ENCODE results near the gene CREB3L2. TPM values are rescaled to one million over a fixed set of nuclear protein-coding genes. Genes with fewer than 3 reads are reported as not detected.
A peak's percentile ranks its signal among the peaks of the same experiment; 100 is the strongest.
"Not testable (repeated sequence)": the region's sequence is repeated elsewhere in the genome, so short reads cannot be mapped to it uniquely, and the experiment has no call there.

The CREB3L2 gene
- total RNA-seq, 2 donors from 2014 or later = 32.9 to 33.6 TPM

DNA sequence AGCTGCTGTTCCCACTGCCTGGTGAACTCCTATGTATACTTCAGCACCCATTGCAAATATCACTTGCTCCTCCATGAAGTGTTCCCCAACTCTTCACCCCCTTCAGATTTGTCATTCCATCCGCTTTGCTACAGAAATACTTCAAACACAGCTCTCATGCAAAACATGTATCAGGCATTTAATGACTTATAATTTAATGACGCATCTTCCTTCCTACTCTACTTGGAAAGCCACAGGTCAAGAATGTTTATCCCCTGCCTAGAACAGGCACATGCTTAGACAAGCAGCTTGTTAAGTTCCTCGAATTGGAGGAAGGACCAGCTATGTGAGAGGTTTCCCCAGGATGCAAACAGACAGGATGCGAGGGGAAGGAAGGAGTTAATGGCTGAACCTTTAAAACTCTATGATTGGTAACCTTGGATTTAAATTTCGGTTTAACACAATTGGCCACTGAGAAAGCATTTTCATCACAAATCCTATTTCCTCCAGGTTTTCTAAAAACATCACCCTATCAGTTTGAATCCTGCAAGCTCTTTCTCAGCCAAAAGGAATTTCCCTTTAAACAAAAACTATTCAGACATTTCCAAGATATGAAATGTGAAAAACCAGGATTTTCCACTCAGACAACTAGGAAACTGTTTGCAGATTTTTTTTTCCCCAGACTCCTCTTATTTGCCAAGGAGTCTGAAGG is 11.5 kb downstream of the CREB3L2 start:
- Mint-ChIP-seq H3K4me3 (no peak overlapping the region), H3K27ac (no peak overlapping the region), H3K4me1 (peaks cover 25% of the 10 kb centered on the region), H3K27me3 (no peaks in the 10 kb centered on the region), H3K36me3 (ENCODE audit: low read depth) (peaks cover 2% of the 10 kb centered on the region)
- ATAC-seq (no peak), DNase-seq (no peak)
- H3K9me3 ChIP-seq (ENCODE audit: control insufficient read depth, low read length, poor library complexity, severe bottlenecking) = no peaks in the 10 kb centered on the region

DNA sequence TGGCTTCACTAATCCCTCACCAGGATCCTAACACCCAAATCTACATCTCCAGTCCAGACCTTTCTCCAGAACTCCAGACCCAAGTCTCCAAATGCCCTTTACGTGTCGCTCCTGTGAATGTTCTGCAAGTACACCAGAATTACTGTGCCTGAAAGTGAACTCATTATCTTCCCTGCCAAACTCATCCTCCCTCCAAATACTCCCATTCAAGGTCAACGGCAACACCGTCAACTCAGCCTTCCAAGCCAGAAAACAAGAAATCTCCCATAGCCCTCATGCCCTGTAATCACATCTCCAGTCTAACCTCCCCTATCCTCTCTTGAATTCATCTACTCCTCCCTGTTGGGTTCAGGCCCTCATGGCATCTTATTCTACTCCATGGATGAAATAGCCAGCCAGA is 12.3 kb downstream of the CREB3L2 start:
- H3K9me3 ChIP-seq (ENCODE audit: control insufficient read depth, low read length, poor library complexity, severe bottlenecking) = no peaks in the 10 kb centered on the region
- ATAC-seq (no peak), DNase-seq (no peak)
- Mint-ChIP-seq H3K36me3 (ENCODE audit: low read depth) (peaks cover 2% of the 10 kb centered on the region), H3K27me3 (no peaks in the 10 kb centered on the region), H3K4me1 (peaks cover 28% of the 10 kb centered on the region), H3K27ac (no peak overlapping the region), H3K4me3 (no peak overlapping the region)

DNA sequence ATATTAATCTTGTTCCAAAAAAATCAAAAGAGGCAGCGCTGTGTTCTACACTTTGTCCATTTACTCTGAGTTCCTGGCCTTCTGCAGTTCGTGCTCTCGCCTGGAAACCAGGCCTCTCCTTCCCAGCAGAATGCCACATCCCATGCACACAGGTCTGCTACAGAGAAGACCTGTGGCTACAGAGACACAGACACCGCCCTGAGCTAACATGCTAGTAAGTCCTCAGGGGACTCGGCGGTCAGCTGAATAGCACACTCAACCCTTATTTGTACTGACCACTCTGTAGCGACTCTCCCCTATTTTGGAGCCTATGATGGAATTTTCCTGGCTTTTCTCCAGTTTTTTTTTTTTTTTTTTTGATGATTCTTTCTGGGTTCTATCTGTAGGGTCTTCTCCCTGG is 12.8 kb downstream of the CREB3L2 start:
- no peaks in the 10 kb centered on the region for H3K9me3 ChIP-seq (ENCODE audit: control insufficient read depth, low read length, poor library complexity, severe bottlenecking)
- Mint-ChIP-seq H3K4me3 (no peak overlapping the region), H3K27me3 (no peaks in the 10 kb centered on the region), H3K36me3 (ENCODE audit: low read depth) (peaks cover 2% of the 10 kb centered on the region), H3K4me1 (peaks cover 28% of the 10 kb centered on the region), H3K27ac (no peak overlapping the region)
- DNase-seq (no peak), ATAC-seq (no peak)

DNA sequence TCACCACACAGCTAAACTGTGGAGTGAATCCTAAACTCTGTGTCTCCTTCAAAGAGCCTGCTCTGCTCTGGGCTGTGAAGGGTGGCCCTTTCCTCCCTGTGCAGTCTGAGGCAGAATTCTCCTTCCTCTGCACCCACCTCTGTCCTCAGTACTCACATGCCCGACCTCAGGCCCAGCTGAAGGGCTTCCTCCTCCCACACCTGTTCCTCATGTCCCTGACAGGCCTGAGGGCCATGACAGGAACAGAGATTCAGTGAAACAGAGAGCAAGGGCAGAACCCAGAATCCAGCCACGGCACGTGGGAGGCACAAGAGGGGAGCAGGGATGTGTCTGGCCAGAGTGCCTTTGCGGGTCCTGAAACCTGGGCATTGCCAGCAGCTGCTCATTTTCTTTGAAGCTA is 13.9 kb downstream of the CREB3L2 start:
- Mint-ChIP-seq H3K36me3 (ENCODE audit: low read depth) (no peaks in the 10 kb centered on the region), H3K27me3 (no peaks in the 10 kb centered on the region), H3K4me1 (peaks cover 20% of the 10 kb centered on the region), H3K27ac (no peak overlapping the region), H3K4me3 (no peak overlapping the region)
- ATAC-seq (no peak), DNase-seq (no peak)
- no peaks in the 10 kb centered on the region for H3K9me3 ChIP-seq (ENCODE audit: control insufficient read depth, low read length, poor library complexity, severe bottlenecking)

DNA sequence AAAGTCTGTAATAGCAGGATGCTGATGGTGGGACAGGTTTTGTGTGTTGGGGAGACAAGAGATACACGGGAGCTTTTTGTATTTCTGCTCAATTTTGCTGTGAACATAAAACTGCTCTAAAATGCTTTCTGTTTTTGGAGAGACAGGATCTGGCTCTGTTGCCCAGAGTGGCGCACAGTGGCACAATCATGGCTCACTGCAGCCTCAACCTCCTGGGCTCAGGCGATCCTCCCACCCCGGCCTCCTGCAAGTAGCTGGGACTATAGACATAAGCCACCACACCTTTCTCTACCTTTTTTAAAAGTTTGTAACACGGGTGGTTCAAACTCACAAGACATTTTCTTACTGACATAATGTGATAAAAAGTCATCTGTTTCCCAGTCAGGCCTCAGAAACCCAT is 14.3 kb downstream of the CREB3L2 start:
- peaks cover 16% of the 10 kb centered on the region for H3K4me1 Mint-ChIP-seq
- peak overlapping the region; percentile 53 for H3K27ac Mint-ChIP-seq
- H3K9me3 ChIP-seq (ENCODE audit: control insufficient read depth, low read length, poor library complexity, severe bottlenecking) = no peaks in the 10 kb centered on the region
- DNase-seq (no peak), ATAC-seq (no peak)
- no peaks in the 10 kb centered on the region for H3K27me3 Mint-ChIP-seq
- H3K4me3 Mint-ChIP-seq = no peak overlapping the region
- no peaks in the 10 kb centered on the region for H3K36me3 Mint-ChIP-seq (ENCODE audit: low read depth)

DNA sequence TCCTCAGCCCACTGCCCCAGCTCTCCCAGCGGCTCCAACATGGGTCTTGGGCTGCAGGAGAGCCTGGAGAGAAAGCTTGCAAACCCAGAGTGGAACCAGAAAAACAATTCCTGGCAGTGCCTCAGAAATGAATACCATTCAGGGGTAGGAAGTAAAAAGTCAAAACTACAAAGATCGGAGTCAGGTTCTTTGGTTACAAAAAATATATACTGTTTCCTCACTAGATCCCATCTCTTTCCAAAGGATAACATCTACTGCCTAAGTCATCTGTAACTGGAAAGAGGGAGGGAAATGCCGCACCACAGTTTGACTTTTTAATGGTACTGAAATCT is 14.9 kb downstream of the CREB3L2 start:
- Mint-ChIP-seq H3K4me1 (peaks cover 12% of the 10 kb centered on the region), H3K27me3 (no peaks in the 10 kb centered on the region), H3K36me3 (ENCODE audit: low read depth) (no peaks in the 10 kb centered on the region), H3K27ac (peak overlapping the region; percentile 53), H3K4me3 (no peak overlapping the region)
- no peaks in the 10 kb centered on the region for H3K9me3 ChIP-seq (ENCODE audit: control insufficient read depth, low read length, poor library complexity, severe bottlenecking)
- no peak for ATAC-seq
- no peak for DNase-seq

DNA sequence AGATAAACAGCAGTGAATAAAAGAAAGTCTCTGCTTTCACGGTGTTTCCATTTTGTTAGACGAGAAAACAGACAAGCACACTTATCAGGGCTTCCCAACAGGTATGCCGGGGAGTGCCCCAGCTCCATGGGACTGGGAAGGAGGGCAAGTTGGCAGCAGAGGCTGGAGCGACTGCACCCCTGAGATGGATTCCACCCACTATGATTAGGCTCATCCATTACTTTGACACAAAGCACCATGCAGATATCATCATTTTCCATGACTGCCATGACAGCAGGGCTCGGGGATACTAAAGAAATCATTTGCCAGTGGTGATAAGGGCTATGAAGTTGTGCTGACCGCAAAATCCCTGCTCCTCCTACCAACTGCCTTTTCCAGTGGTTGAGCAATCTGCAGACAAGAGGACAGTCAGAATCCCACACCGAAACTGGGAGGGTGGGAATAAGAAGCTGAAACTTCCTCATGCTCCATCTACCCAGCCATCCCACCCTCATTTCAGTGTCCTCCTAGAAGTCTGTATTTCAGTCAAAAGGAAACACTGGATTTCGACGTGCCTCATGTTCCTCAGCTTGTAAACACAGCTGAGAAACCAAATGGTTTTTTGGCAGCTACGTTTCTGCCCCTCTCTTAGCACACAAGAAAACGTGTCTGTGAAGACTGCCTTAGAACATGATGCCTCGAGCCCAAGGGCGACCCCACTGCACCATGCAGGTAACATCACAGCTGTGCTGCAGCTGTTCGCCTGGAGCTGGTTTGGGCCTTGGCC is 15.5 kb downstream of the CREB3L2 start:
- ATAC-seq = no peak
- Mint-ChIP-seq H3K4me3 (no peak overlapping the region), H3K4me1 (peaks cover 12% of the 10 kb centered on the region), H3K27ac (peak overlapping the region; percentile 53), H3K27me3 (no peaks in the 10 kb centered on the region), H3K36me3 (ENCODE audit: low read depth) (no peaks in the 10 kb centered on the region)
- H3K9me3 ChIP-seq (ENCODE audit: control insufficient read depth, low read length, poor library complexity, severe bottlenecking) = no peaks in the 10 kb centered on the region
- no peak for DNase-seq

DNA sequence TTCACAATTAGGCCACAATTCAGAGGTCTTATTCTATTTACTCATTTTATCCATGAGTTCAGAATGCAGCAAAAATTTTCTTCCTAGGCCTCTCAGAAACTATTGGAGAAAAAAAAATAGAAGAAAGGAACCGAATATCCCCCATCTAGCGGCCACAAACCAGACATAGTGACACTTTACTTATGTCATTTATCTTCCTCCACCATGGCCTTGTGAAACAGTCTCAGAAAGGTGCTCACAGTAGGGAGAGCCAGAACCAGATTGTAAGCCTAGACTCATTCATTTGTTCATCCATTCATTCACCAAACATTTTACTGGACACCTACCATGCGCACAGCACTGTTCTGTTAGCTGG is 16.0 kb downstream of the CREB3L2 start:
- peaks cover 2% of the 10 kb centered on the region for H3K36me3 Mint-ChIP-seq (ENCODE audit: low read depth)

DNA sequence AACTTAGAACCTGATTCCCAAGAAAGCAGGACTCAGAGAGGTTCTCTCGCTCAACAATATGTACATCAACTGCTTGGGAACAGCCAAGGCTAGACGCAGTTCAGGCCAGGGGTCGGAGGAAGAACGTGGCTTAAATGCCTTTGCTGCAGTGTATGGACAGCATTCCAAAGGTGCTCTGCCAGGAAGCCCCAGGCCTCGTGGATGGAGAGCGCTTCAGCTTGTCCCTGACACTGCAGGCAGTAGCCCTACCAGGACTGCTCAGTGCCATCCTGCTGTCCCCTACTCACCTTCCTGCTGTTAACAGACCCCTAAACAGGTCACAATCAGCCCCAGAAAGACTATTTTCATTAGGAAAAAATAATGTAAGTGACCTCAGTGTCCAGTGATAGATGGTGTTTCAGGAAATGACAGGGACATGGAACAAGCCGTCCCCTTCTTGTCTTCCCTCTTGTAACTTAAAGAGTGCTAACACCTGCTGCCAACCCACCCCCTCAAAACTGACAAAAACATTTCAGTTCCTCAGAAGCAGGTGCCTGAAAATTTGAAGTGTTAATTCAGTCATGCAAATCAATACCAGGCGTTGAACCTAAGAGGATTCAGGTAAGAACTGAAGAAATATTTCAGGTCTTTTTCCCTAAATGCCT is 16.5 kb downstream of the CREB3L2 start:
- no peaks in the 10 kb centered on the region for H3K9me3 ChIP-seq (ENCODE audit: control insufficient read depth, low read length, poor library complexity, severe bottlenecking)
- DNase-seq = no peak
- no peak overlapping the region for H3K4me3 Mint-ChIP-seq
- H3K27me3 Mint-ChIP-seq = no peaks in the 10 kb centered on the region
- ATAC-seq = peak; percentile 28
- peaks cover 14% of the 10 kb centered on the region for H3K4me1 Mint-ChIP-seq
- H3K27ac Mint-ChIP-seq = peak overlapping the region; percentile 37
- H3K36me3 Mint-ChIP-seq (ENCODE audit: low read depth) = peaks cover 2% of the 10 kb centered on the region

More for the DNA sequence above, 16.0 kb downstream of the CREB3L2 start:
- H3K4me1 Mint-ChIP-seq = peaks cover 14% of the 10 kb centered on the region
- H3K4me3 Mint-ChIP-seq = no peak overlapping the region
- H3K27ac Mint-ChIP-seq = no peak overlapping the region
- H3K9me3 ChIP-seq (ENCODE audit: control insufficient read depth, low read length, poor library complexity, severe bottlenecking) = no peaks in the 10 kb centered on the region
- ATAC-seq (peak; percentile 32), DNase-seq (no peak)
- no peaks in the 10 kb centered on the region for H3K27me3 Mint-ChIP-seq

DNA sequence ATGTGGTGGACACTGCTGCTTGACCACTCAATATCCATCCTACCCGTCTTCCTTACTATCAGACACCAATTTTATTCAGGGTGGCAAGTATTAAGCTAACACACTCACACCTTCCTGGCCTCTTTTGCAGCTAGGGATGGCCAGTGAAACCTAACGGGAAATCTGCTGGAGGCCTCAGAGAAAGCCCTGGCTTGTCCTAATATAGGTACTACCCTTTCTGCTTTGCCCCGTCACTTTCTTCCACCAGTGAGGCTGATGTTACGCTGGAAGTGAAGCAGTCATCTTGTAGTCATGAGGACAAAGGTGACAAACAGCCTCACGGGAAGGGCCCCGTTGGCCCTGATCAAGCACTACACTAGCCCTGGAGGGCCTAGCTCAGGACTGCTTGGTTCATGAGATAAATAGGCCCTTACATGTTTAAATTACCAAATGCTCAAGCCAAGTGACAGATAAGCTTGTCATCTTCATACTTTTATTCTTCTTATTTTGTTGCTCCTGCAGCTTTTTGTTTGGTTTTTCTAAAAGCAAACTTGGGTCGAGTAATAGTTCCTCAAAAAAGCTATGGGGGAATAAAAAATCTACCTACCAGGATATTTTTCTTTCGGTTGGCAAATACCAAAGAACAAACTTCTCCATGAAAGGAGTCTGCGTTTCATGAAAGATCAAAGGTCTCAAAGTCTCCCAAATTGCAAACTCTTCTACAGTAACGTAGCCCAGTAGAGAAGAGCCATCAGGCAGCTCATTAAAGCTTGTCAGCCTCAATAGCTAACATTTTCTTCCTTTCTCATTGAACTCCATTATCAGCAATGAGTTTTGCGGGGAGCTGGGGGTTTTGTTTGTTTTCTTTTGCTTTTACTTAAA is 17.5 kb downstream of the CREB3L2 start:
- H3K27ac Mint-ChIP-seq = peak overlapping the region; percentile 37
- ATAC-seq (no peak), DNase-seq (no peak)
- peaks cover 2% of the 10 kb centered on the region for H3K36me3 Mint-ChIP-seq (ENCODE audit: low read depth)
- H3K27me3 Mint-ChIP-seq = no peaks in the 10 kb centered on the region
- H3K9me3 ChIP-seq (ENCODE audit: control insufficient read depth, low read length, poor library complexity, severe bottlenecking) = no peaks in the 10 kb centered on the region
- H3K4me1 Mint-ChIP-seq = peaks cover 14% of the 10 kb centered on the region
- H3K4me3 Mint-ChIP-seq = no peak overlapping the region

DNA sequence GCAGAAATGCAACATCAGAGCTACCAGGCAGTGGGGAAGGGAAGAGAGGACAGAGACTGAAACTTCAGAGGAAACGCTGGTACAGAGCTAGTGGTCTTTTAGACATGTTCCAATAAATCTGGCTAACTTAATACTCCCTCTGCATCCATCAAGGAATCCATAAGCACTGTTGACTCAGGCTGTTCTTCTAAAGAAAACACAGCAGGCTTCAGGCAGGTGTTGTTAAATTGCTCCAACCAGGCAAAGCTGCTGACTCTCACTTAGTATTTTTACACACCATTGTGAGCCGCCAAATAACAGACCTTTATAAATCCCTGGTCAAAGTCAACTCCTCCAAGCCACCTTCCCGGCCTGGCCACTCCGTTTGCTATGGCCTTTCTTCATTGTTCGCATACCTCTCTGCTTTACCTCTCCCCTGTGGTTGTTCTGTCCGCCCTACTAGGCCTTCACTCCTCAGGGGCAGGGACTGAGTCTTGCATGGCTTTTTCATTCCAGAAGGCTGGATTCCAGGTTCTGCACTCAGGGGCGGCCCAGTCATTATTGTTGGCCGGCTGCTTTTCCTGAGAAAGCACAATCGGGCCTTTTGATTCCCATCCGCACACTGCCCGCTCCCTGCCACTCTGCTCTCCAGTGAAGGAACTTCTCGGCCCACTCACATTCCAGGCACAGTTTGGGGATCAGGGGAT is 18.4 kb downstream of the CREB3L2 start:
- no peak for DNase-seq
- H3K4me1 Mint-ChIP-seq = peaks cover 20% of the 10 kb centered on the region
- peaks cover 2% of the 10 kb centered on the region for H3K36me3 Mint-ChIP-seq (ENCODE audit: low read depth)
- ATAC-seq = no peak
- no peak overlapping the region for H3K27ac Mint-ChIP-seq
- H3K9me3 ChIP-seq (ENCODE audit: control insufficient read depth, low read length, poor library complexity, severe bottlenecking) = no peaks in the 10 kb centered on the region
- no peak overlapping the region for H3K4me3 Mint-ChIP-seq
- no peaks in the 10 kb centered on the region for H3K27me3 Mint-ChIP-seq

DNA sequence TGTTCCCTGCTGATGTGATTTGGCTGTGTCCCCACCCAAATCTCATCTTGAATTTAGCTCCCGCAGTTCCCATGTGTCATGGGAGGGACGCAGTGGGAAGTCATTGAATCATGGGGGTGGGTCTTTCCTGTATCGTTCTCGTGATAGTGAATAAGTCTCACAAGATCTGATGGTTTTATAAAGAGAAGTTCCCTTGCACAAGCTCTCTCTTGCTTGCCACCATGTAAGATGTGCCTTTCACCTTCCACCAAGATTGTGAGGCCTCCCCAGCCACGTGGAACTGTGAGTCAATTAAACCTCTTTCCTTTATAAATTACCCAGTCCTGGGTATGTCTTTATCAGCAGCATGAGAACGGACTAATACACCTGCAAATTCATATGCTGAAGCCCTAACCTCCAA is 19.5 kb downstream of the CREB3L2 start:
- H3K9me3 ChIP-seq (ENCODE audit: control insufficient read depth, low read length, poor library complexity, severe bottlenecking); DNase-seq; H3K36me3 Mint-ChIP-seq (ENCODE audit: low read depth); ATAC-seq; H3K27me3 Mint-ChIP-seq; H3K27ac Mint-ChIP-seq; H3K4me3 Mint-ChIP-seq: not testable (repeated sequence)
- H3K4me1 Mint-ChIP-seq = peaks cover 16% of the 10 kb centered on the region

Data from T-helper 17 cell (primary cell).